Mucosa of rectum (tissue), 2 donors: Measurements from ENCODE around the gene IL16.
A peak's percentile ranks its signal among the peaks of the same experiment; 100 is the strongest.

Experiments used
- H3K27ac ChIP-seq, 2 donors: one replicate each; pipeline ENCODE4 v1.7.0; 2013; ENCODE audit warnings: inconsistent platforms in 2 of 2, low read depth in 2 of 2, low read length in 2 of 2
- H3K27me3 ChIP-seq, 2 donors: one replicate each; pipeline ENCODE4 v1.7.0; 2013; ENCODE audit warnings: low read length in 2 of 2; ENCODE audit not compliant: control insufficient read depth in 2 of 2, insufficient read depth in 2 of 2
- H3K36me3 ChIP-seq, 2 donors: one replicate each; pipeline ENCODE4 v1.7.0; 2013; ENCODE audit warnings: low read length in 2 of 2; ENCODE audit not compliant: control insufficient read depth in 2 of 2, insufficient read depth in 2 of 2
- H3K4me1 ChIP-seq, 2 donors: one replicate each; pipeline ENCODE4 v1.7.0; 2013; ENCODE audit warnings: low read length in 2 of 2, mild to moderate bottlenecking in 1 of 2; ENCODE audit not compliant: control insufficient read depth in 2 of 2, insufficient read depth in 2 of 2
- H3K4me3 ChIP-seq, 2 donors: one replicate each; pipeline ENCODE4 v1.7.0; 2013; ENCODE audit warnings: low read length in 2 of 2
- H3K9ac ChIP-seq, 2 donors: one replicate each; pipeline ENCODE4 v1.7.0; 2013; ENCODE audit warnings: low read length in 2 of 2, low read depth in 1 of 2, mild to moderate bottlenecking in 1 of 2
- H3K9me3 ChIP-seq, 2 donors: one replicate each; pipeline ENCODE4 v1.7.0; 2013; ENCODE audit warnings: low read length in 2 of 2; ENCODE audit not compliant: control insufficient read depth in 2 of 2
- donor health status: healthy.
- donor health status: Normal muscosa, but diverticular disease.

IL16 gene

GRCh38 chr15:81289910-81290309 is 93.2 kb downstream of the IL16 start:
- H3K27ac ChIP-seq, result no peak overlapping the region
- H3K36me3 ChIP-seq, result no peaks in the 10 kb centered on the region
- peaks cover 6 to 13% of the 10 kb centered on the region in 2 donors for H3K4me1 ChIP-seq
- no peaks in the 10 kb centered on the region for H3K9me3 ChIP-seq
- H3K4me3 ChIP-seq, result no peak overlapping the region
- no peak overlapping the region for H3K9ac ChIP-seq
- no peaks in the 10 kb centered on the region for H3K27me3 ChIP-seq

GRCh38 chr15:81291916-81292522 is 95.3 kb downstream of the IL16 start:
- H3K4me3 ChIP-seq, result peak overlapping the region in 1 of 2 donors; percentile 67
- H3K36me3 ChIP-seq, result no peaks in the 10 kb centered on the region
- no peaks in the 10 kb centered on the region for H3K9me3 ChIP-seq
- peak overlapping the region; percentile 26 to 86 for H3K27ac ChIP-seq
- H3K4me1 ChIP-seq, result peaks cover 10 to 30% of the 10 kb centered on the region in 2 donors
- H3K9ac ChIP-seq, result peak overlapping the region in 1 of 2 donors; percentile 56
- H3K27me3 ChIP-seq, result no peaks in the 10 kb centered on the region

DNA sequence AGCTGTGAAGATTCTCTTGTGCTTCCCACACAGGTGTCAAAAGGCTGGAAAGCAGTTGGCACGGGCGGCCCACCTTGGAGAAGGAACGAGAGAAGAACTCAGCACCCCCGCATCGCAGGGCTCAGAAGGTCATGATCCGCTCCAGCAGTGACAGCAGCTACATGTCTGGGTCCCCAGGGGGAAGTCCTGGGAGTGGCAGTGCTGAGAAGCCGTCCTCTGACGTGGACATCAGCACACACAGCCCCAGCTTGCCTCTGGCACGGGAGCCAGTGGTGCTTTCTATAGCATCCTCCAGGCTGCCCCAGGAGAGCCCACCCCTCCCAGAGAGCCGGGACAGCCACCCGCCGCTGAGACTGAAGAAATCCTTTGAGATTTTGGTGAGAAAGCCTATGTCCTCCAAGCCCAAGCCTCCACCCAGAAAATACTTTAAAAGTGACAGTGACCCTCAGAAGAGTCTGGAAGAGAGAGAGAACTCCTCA is 95.9 kb downstream of the IL16 start:
- Histone ChIP-seq H3K27ac (peak overlapping the region; percentile 16 to 86), H3K9me3 (no peaks in the 10 kb centered on the region), H3K4me3 (peak overlapping the region; percentile 28 to 67), H3K27me3 (no peaks in the 10 kb centered on the region), H3K36me3 (no peaks in the 10 kb centered on the region), H3K9ac (peak overlapping the region in 1 of 2 donors; percentile 56), H3K4me1 (peaks cover 10 to 30% of the 10 kb centered on the region in 2 donors)

- no peaks in the 10 kb centered on the region for H3K27me3 ChIP-seq
- peak overlapping the region in 1 of 2 donors; percentile 56 for H3K9ac ChIP-seq
- peak overlapping the region; percentile 4 to 67 for H3K4me3 ChIP-seq
- peak overlapping the region; percentile 77 to 86 for H3K27ac ChIP-seq
- no peaks in the 10 kb centered on the region for H3K36me3 ChIP-seq
- no peaks in the 10 kb centered on the region for H3K9me3 ChIP-seq
- peaks cover 10 to 30% of the 10 kb centered on the region in 2 donors for H3K4me1 ChIP-seq
Observed at GRCh38 chr15:81293728-81294515, 97.2 kb downstream of the IL16 start.

- H3K27ac ChIP-seq, result peak overlapping the region; percentile 77 to 86
- peak overlapping the region in 1 of 2 donors; percentile 56 for H3K9ac ChIP-seq
- H3K36me3 ChIP-seq, result no peaks in the 10 kb centered on the region
- H3K4me3 ChIP-seq, result peak overlapping the region in 1 of 2 donors; percentile 67
- peaks cover 10 to 30% of the 10 kb centered on the region in 2 donors for H3K4me1 ChIP-seq
- H3K27me3 ChIP-seq, result no peaks in the 10 kb centered on the region
- no peaks in the 10 kb centered on the region for H3K9me3 ChIP-seq
Observed at GRCh38 chr15:81294516-81294880, 97.8 kb downstream of the IL16 start.

- Histone ChIP-seq H3K9me3 (no peaks in the 10 kb centered on the region), H3K4me1 (peaks cover 10 to 30% of the 10 kb centered on the region in 2 donors), H3K9ac (no peak overlapping the region), H3K4me3 (no peak overlapping the region), H3K27me3 (no peaks in the 10 kb centered on the region), H3K27ac (peak overlapping the region; percentile 72 to 86), H3K36me3 (no peaks in the 10 kb centered on the region)
Observed at GRCh38 chr15:81295486-81296121, 98.9 kb downstream of the IL16 start.

DNA sequence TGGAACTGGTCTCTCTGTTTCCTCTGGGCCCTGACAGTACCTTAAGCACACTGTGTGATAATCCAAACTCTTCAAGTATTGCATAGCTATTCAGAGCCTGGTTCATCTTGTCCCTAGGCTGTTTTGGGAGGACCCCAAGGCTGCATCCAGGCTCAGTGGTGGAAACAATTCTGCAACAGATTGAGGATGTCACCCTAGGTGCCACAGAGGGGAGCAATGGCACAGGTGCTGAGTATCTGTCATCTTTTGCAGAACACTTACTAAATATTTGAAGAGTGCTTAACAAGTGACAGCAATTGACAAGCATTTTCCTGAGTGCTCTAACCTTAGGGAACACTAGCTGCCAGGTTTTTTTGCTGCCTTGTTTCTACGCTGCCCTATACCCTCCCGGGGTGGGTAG is 99.5 kb downstream of the IL16 start:
- Histone ChIP-seq H3K27ac (peak overlapping the region; percentile 72 to 86), H3K36me3 (no peaks in the 10 kb centered on the region), H3K9me3 (no peaks in the 10 kb centered on the region), H3K4me3 (peak overlapping the region; percentile 44 to 70), H3K9ac (peak overlapping the region; percentile 21 to 63), H3K27me3 (no peaks in the 10 kb centered on the region), H3K4me1 (peaks cover 10 to 30% of the 10 kb centered on the region in 2 donors)

GRCh38 chr15:81296673-81297072 is 100.0 kb downstream of the IL16 start:
- H3K9ac ChIP-seq, result peak overlapping the region; percentile 5 to 63
- H3K9me3 ChIP-seq, result no peaks in the 10 kb centered on the region
- H3K27ac ChIP-seq, result peak overlapping the region; percentile 72 to 86
- H3K27me3 ChIP-seq, result no peaks in the 10 kb centered on the region
- peaks cover 0 to 3% of the 10 kb centered on the region in 2 donors for H3K36me3 ChIP-seq
- H3K4me3 ChIP-seq, result peak overlapping the region; percentile 44 to 70
- H3K4me1 ChIP-seq, result peaks cover 10 to 30% of the 10 kb centered on the region in 2 donors

GRCh38 chr15:81297147-81297572 is 100.5 kb downstream of the IL16 start:
- H3K27me3 ChIP-seq, result no peaks in the 10 kb centered on the region
- H3K4me1 ChIP-seq, result peaks cover 10 to 25% of the 10 kb centered on the region in 2 donors
- H3K36me3 ChIP-seq, result peaks cover 0 to 6% of the 10 kb centered on the region in 2 donors
- no peaks in the 10 kb centered on the region for H3K9me3 ChIP-seq
- peak overlapping the region; percentile 44 to 70 for H3K4me3 ChIP-seq
- peak overlapping the region; percentile 5 to 63 for H3K9ac ChIP-seq
- peak overlapping the region; percentile 72 to 86 for H3K27ac ChIP-seq
